GM19238 (cell line): ENCODE measurements around the gene NPW.

Source experiments
- DNase-seq: peaks from one replicate; pipeline ENCODE4 v3.0.0; 2011; ENCODE audit warnings: low spot score; ENCODE audit not compliant: insufficient read length

The NPW gene

GRCh38 chr16:1984347-1985225, 35.0 kb upstream of the NPW start:
- no peak for DNase-seq

GRCh38 chr16:1985466-1986150, 34.0 kb upstream of the NPW start:
- DNase-seq = no peak

- no peak for DNase-seq
These were observed 32.4 kb upstream of the NPW start for GRCh38 chr16:1987198-1987597.

- DNase-seq = no peak
These were observed 30.1 kb upstream of the NPW start, which contains the start of gene SYNGR3 for GRCh38 chr16:1989209-1990100. Gene SYNGR3 (plus strand): TSS chr16:1989970. CDS start chr16:1990103, 133 bp downstream.

GRCh38 chr16:1990101-1990350, 29.6 kb upstream of the NPW start:
- no peak for DNase-seq

- DNase-seq = no peak
These were observed 29.0 kb upstream of the NPW start for GRCh38 chr16:1990351-1991134.

- DNase-seq = peak; percentile 76
These were observed 28.4 kb upstream of the NPW start for GRCh38 chr16:1991135-1991551.

GRCh38 chr16:1991588-1991947, 28.0 kb upstream of the NPW start:
- no peak for DNase-seq

GRCh38 chr16:1991948-1992703, 27.5 kb upstream of the NPW start:
- DNase-seq = peak; percentile 99

- DNase-seq = no peak
These were observed 26.8 kb upstream of the NPW start for GRCh38 chr16:1992704-1993317.

GRCh38 chr16:1993731-1994131, 25.9 kb upstream of the NPW start:
- no peak for DNase-seq

GRCh38 chr16:1997494-1998359, 21.9 kb upstream of the NPW start:
- no peak for DNase-seq

- DNase-seq = no peak
These were observed 21.2 kb upstream of the NPW start for GRCh38 chr16:1998360-1998835.

GRCh38 chr16:1998852-1999801, 20.5 kb upstream of the NPW start:
- DNase-seq = no peak

GRCh38 chr16:1999866-2000514, 19.6 kb upstream of the NPW start:
- DNase-seq = no peak

GRCh38 chr16:2001035-2001434, 18.6 kb upstream of the NPW start:
- DNase-seq = no peak
